Vagina (tissue), 2 donors: Measurements from ENCODE around the gene PCGF1.

ENCODE experiments used
- POLR2A ChIP-seq, 2 donors: fragments of 450-650 bp; IDR thresholded peaks; one replicate each; pipeline ENCODE4 v1.6.1; 2017; ENCODE audit warnings: antibody characterized with exemption in 2 of 2, mild to moderate bottlenecking in 2 of 2, moderate library complexity in 2 of 2
- POLR2AphosphoS5 ChIP-seq, 2 donors: sonication (generic); formaldehyde crosslinking; IDR thresholded peaks; one replicate each; pipeline ENCODE4 v1.9.0; 2017; ENCODE audit warnings: antibody characterized with exemption in 2 of 2, mild to moderate bottlenecking in 2 of 2, low read depth in 1 of 2; ENCODE audit not compliant: insufficient read depth in 1 of 2
- TF ChIP-seq, protein P1 (sequence below), 3 experiments: fragments of 450-650 bp in 2 of 3; fragments of 200-600 bp in 1 of 3; sonication (generic) in 1 of 3; IDR thresholded peaks; one replicate each; pipeline ENCODE4 v1.5.1; 2017 to 2019; ENCODE audit warnings: antibody characterized with exemption in 3 of 3, mild to moderate bottlenecking in 2 of 3, moderate library complexity in 2 of 3

DNA sequence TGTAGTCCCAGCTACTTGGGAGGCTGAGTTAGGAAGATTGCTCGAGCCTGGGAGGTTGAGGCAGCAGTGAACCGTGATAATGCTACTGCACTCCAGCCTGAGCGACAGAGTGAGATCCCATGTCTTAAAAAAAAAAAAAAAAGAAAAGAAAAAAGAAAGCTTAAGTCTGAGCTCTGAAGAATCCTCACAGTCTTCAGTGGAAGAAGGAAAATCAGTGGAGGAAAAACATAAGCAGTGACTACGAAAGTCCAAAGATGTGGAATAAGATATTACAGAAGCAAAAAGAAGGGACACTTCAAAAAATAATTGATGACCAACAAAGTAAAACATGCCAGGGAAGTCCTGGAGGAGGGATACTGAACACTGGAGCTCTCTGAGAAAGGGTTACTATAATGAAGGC lies 2.8 kb upstream of the PCGF1 start:
- TF ChIP-seq, protein P1, sequence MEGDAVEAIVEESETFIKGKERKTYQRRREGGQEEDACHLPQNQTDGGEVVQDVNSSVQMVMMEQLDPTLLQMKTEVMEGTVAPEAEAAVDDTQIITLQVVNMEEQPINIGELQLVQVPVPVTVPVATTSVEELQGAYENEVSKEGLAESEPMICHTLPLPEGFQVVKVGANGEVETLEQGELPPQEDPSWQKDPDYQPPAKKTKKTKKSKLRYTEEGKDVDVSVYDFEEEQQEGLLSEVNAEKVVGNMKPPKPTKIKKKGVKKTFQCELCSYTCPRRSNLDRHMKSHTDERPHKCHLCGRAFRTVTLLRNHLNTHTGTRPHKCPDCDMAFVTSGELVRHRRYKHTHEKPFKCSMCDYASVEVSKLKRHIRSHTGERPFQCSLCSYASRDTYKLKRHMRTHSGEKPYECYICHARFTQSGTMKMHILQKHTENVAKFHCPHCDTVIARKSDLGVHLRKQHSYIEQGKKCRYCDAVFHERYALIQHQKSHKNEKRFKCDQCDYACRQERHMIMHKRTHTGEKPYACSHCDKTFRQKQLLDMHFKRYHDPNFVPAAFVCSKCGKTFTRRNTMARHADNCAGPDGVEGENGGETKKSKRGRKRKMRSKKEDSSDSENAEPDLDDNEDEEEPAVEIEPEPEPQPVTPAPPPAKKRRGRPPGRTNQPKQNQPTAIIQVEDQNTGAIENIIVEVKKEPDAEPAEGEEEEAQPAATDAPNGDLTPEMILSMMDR (IDR thresholded peaks at IDR 0.05), result no peak
- TF ChIP-seq POLR2A (IDR thresholded peaks at IDR 0.05) (no peak), POLR2AphosphoS5 (IDR thresholded peaks at IDR 0.05; ENCODE audit: insufficient read depth in 1 of 2, low read depth in 1 of 2) (no peak)
